B cell (primary cell): Measurements from ENCODE around the gene GPC3. TPM values are rescaled to one million over a fixed set of nuclear protein-coding genes. Genes with fewer than 3 reads are reported as not detected.

ENCODE experiments used
- ATAC-seq: fragments of 200-7000 bp; cut with Tn5 transposase; one replicate; pipeline ENCODE4 v1.10.0; 2021; ENCODE audit warnings: low read depth, mild to moderate bottlenecking, moderate number of reproducible peaks, moderate library complexity
- CTCF ChIA-PET: fragments of 350-600 bp; sonication (Branson Sonifier 250); formaldehyde crosslinking; loops from one replicate; lab custom pipeline; 2021; ENCODE audit warnings: antibody characterized with exemption, inconsistent platforms; lab: Charles Lee
- POLR2A ChIA-PET: fragments of 350-600 bp; sonication (Branson Sonifier 250); formaldehyde crosslinking; loops from one replicate; lab custom pipeline; 2021; ENCODE audit warnings: antibody characterized with exemption; lab: Charles Lee
- DNase-seq: peaks from one replicate; pipeline ENCODE4 v3.0.0; 2013
- H2AFZ ChIP-seq: 2 replicates; pipeline ENCODE4 v1.6.1; 2012; ENCODE audit warnings: mild to moderate bottlenecking, low read depth, low read length; ENCODE audit not compliant: insufficient read depth, poor library complexity, severe bottlenecking
- H3K27ac ChIP-seq, 2 donors: 1 replicate in 1 of 2; 2 replicates in 1 of 2; pipeline ENCODE4 v1.5.1; 2012 to 2013; ENCODE audit warnings: low read length in 2 of 2, mild to moderate bottlenecking in 2 of 2, moderate library complexity in 1 of 2
- H3K27me3 ChIP-seq, 4 experiments: fragments of 200-600 bp in 1 of 4; sonication (generic) in 1 of 4; replicated peaks in 1 of 4; 1 replicate in 2 of 4; 2 replicates in 2 of 4; pipeline versions ENCODE4 v1.6.1 to v1.7.0; 2013 to 2016; ENCODE audit warnings: low read length in 3 of 4, mild to moderate bottlenecking in 2 of 4, mixed read lengths in 1 of 4, moderate library complexity in 1 of 4; ENCODE audit not compliant: insufficient read depth in 4 of 4, control insufficient read depth in 3 of 4; ENCODE audit errors: control extremely low read depth in 1 of 4
- H3K36me3 ChIP-seq, 2 experiments: replicated peaks in 1 of 2; 1 replicate in 1 of 2; 2 replicates in 1 of 2; pipeline versions ENCODE4 v1.6.1 to v1.7.1; 2013; ENCODE audit warnings: low read length in 1 of 2; ENCODE audit not compliant: insufficient read depth in 2 of 2, control insufficient read depth in 1 of 2; ENCODE audit errors: control extremely low read depth in 1 of 2, extremely low read depth in 1 of 2
- H3K4me1 ChIP-seq, 2 donors: fragments of 200-600 bp in 1 of 2; sonication (generic) in 1 of 2; 1 replicate in 1 of 2; 2 replicates in 1 of 2; pipeline versions ENCODE4 v1.5.1 to v1.6.1; 2013 to 2017; ENCODE audit warnings: low read length in 2 of 2; ENCODE audit not compliant: control insufficient read depth in 2 of 2, insufficient read depth in 2 of 2
- H3K4me2 ChIP-seq: replicated peaks from 2 replicates; pipeline ENCODE3; 2012; ENCODE audit warnings: mild to moderate bottlenecking, low read depth, low read length; ENCODE audit not compliant: poor library complexity, severe bottlenecking
- H3K4me3 ChIP-seq, 5 experiments: fragments of 200-600 bp in 1 of 5; sonication (generic) in 1 of 5; 1 replicate in 3 of 5; 2 replicates in 2 of 5; pipeline versions ENCODE4 v1.5.1 to v1.7.0; 2011 to 2016; ENCODE audit warnings: low read length in 4 of 5, mild to moderate bottlenecking in 4 of 5, low read depth in 2 of 5, control low read depth in 1 of 5, moderate library complexity in 1 of 5; ENCODE audit not compliant: insufficient read depth in 1 of 5; ENCODE audit errors: control extremely low read depth in 1 of 5, extremely low read depth in 1 of 5
- H3K79me2 ChIP-seq: fragments of 200-600 bp; sonication (generic); one replicate; pipeline ENCODE4 v1.6.0; 2016; ENCODE audit warnings: low read length; ENCODE audit not compliant: control insufficient read depth, insufficient read depth
- H3K9ac ChIP-seq: fragments of 200-600 bp; sonication (generic); 2 replicates; pipeline ENCODE4 v1.6.1; 2017; ENCODE audit warnings: mild to moderate bottlenecking, low read length, moderate library complexity
- H3K9me3 ChIP-seq, 3 donors: one replicate each; pipeline versions ENCODE4 v1.6.1 to v1.7.1; 2013; ENCODE audit warnings: low read length in 2 of 3; ENCODE audit not compliant: control insufficient read depth in 2 of 3, insufficient read depth in 1 of 3; ENCODE audit errors: control extremely low read depth in 1 of 3
- H4K20me1 ChIP-seq: 2 replicates; pipeline ENCODE4 v1.6.0; 2012; ENCODE audit warnings: mild to moderate bottlenecking, low read length; ENCODE audit not compliant: insufficient read depth, control insufficient read depth, poor library complexity, severe bottlenecking
- H3K27ac Mint-ChIP-seq: one replicate; pipeline ENCODE4 v1.8.0; 2021; ENCODE audit warnings: mixed read lengths
- H3K27me3 Mint-ChIP-seq: one replicate; pipeline ENCODE4 v1.8.0; 2021; ENCODE audit warnings: mixed read lengths
- H3K4me1 Mint-ChIP-seq: one replicate; pipeline ENCODE4 v1.8.0; 2021; ENCODE audit warnings: mixed read lengths
- H3K4me3 Mint-ChIP-seq: one replicate; pipeline ENCODE4 v1.8.0; 2021; ENCODE audit warnings: mixed read lengths
- H3K9me3 Mint-ChIP-seq: one replicate; pipeline ENCODE4 v1.8.0; 2022; ENCODE audit warnings: mixed read lengths; ENCODE audit not compliant: insufficient read depth
- EZH2 ChIP-seq: IDR thresholded peaks from 2 replicates; pipeline ENCODE4 v1.6.1; 2012; ENCODE audit warnings: borderline replicate concordance, low read depth, mild to moderate bottlenecking, moderate library complexity, low read length; ENCODE audit not compliant: insufficient read depth, poor library complexity, severe bottlenecking
- WGBS: methylation state at CpG from one replicate; pipeline ENCODE4 v1.1.5; 2013; ENCODE audit warnings: missing lambda C conversion rate; ENCODE audit not compliant: insufficient coverage; 5-methylcytosine and 5-hydroxymethylcytosine counted together
- intact Hi-C: fragments of 100-400 bp; cut with micrococcal nuclease; formaldehyde crosslinking; loops from one replicate; pipeline ENCODE4 v1.10.0; 2022
- polyA plus RNA-seq: library from polyadenylated mRNA; depleted of rRNA; stranded (reverse); fragments of >200 nt; gene quantifications from 2 replicates; pipeline ENCODE4 v1.2.3, GENCODE V29; 2012
- total RNA-seq, 2 donors: library from RNA; stranded (reverse); fragments of 120-200 nt in 1 of 2; gene quantifications; 1 replicate in 1 of 2; 2 replicates in 1 of 2; pipeline versions ENCODE4 v1.2.3 to v1.2.4, GENCODE V29; 2013 to 2022
- TF ChIP-seq, protein P1 (sequence below): fragments of 200-600 bp; IDR thresholded peaks from one replicate; pipeline ENCODE4 v1.8.0; 2022; ENCODE audit warnings: antibody characterized with exemption, mild to moderate bottlenecking

The GPC3 gene
- total and polyA plus RNA-seq, 2 donors (not counting 1 experiment from before 2014, with no cell fraction given): not detected

DNA sequence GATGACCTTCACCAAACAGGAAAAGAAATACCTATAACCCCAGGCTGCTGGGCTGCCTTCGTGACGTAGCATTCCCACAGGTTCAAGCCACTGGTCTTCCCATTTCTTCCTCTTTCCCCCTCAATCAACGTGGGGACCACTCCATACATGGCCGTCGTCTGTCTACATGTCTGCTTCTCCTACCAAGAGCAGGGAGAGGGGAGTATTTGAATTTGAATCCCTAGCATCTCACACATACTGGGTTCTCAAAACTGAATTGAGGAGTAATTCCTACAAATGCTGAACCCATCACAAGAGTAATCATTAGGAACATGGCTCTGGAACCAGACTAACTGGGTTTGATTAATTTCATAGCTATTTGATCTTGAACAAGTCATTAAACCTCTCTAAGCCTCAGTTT, 17.3 kb downstream of the GPC3 start:
- intact Hi-C loops: no loop called here
- H3K36me3 ChIP-seq: no peaks in the 10 kb centered on the region
- H3K79me2 ChIP-seq: no peaks in the 10 kb centered on the region
- TF ChIP-seq EZH2: no peak
- TF ChIP-seq, protein P1, sequence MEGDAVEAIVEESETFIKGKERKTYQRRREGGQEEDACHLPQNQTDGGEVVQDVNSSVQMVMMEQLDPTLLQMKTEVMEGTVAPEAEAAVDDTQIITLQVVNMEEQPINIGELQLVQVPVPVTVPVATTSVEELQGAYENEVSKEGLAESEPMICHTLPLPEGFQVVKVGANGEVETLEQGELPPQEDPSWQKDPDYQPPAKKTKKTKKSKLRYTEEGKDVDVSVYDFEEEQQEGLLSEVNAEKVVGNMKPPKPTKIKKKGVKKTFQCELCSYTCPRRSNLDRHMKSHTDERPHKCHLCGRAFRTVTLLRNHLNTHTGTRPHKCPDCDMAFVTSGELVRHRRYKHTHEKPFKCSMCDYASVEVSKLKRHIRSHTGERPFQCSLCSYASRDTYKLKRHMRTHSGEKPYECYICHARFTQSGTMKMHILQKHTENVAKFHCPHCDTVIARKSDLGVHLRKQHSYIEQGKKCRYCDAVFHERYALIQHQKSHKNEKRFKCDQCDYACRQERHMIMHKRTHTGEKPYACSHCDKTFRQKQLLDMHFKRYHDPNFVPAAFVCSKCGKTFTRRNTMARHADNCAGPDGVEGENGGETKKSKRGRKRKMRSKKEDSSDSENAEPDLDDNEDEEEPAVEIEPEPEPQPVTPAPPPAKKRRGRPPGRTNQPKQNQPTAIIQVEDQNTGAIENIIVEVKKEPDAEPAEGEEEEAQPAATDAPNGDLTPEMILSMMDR: no peak
- peaks cover 0 to 5% (median 0%) of the 10 kb centered on the region in 4 experiments for H3K27me3 ChIP-seq
- H3K4me1 ChIP-seq: no peaks in the 10 kb centered on the region
- Mint-ChIP-seq H3K27ac (no peak overlapping the region), H3K4me1 (no peaks in the 10 kb centered on the region), H3K9me3 (no peaks in the 10 kb centered on the region), H3K4me3 (no peak overlapping the region), H3K27me3 (peaks cover 7% of the 10 kb centered on the region)
- ChIA-PET POLR2A (no interaction called here), CTCF (no interaction called here)
- H3K9ac ChIP-seq: no peak overlapping the region
- no peak overlapping the region for H2AFZ ChIP-seq
- ATAC-seq (no peak), DNase-seq (no peak)
- WGBS: no CpG with 5 or more reads among the region's 5 CpGs
- no peaks in the 10 kb centered on the region for H4K20me1 ChIP-seq
- no peak overlapping the region for H3K4me2 ChIP-seq
- no peak overlapping the region for H3K4me3 ChIP-seq
- no peaks in the 10 kb centered on the region for H3K9me3 ChIP-seq
- no peak overlapping the region for H3K27ac ChIP-seq

DNA sequence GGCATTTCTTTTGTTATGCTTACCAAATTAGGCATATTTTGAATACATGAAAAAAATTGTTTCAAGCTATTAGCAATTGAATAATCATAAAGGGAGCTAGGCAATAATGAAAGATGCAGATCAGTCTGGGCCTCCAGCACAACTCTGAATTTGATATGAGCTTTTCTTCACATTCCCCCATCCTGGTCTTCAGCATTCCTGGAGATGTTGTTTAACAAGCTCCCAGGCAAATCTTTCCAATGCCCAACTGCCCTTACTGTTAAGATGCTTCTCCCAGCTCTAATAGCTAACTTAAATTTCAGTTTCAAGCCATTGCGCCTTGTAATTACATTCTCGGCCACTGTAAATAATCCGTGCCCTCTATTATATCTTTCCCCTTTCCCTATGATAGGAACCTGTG, 19.2 kb downstream of the GPC3 start:
- H3K4me1 Mint-ChIP-seq: no peaks in the 10 kb centered on the region
- no peak overlapping the region for H3K4me3 Mint-ChIP-seq
- no peak for DNase-seq
- CTCF ChIA-PET: no interaction called here
- H3K27ac Mint-ChIP-seq: no peak overlapping the region
- Histone ChIP-seq H3K27ac (no peak overlapping the region), H3K4me2 (no peak overlapping the region), H3K4me1 (no peaks in the 10 kb centered on the region), H3K36me3 (no peaks in the 10 kb centered on the region), H3K4me3 (no peak overlapping the region), H2AFZ (no peak overlapping the region), H3K9me3 (no peaks in the 10 kb centered on the region), H3K79me2 (no peaks in the 10 kb centered on the region), H4K20me1 (no peaks in the 10 kb centered on the region), H3K9ac (no peak overlapping the region), H3K27me3 (peaks cover 0 to 5% (median 0%) of the 10 kb centered on the region in 4 experiments)
- intact Hi-C loops: no loop called here
- POLR2A ChIA-PET: no interaction called here
- no peak for ATAC-seq
- no peak for TF ChIP-seq EZH2
- TF ChIP-seq, protein P1: no peak
- 90% methylated on average over 2 of the region's 3 CpGs for WGBS
- no peaks in the 10 kb centered on the region for H3K9me3 Mint-ChIP-seq
- no peaks in the 10 kb centered on the region for H3K27me3 Mint-ChIP-seq
